Psoas muscle (tissue), 8 donors: ENCODE measurements around the gene ZAR1L. TPM values are rescaled to one million over a fixed set of nuclear protein-coding genes. Genes with fewer than 3 reads are reported as not detected.

Experiments
- ATAC-seq, 4 donors: fragments of 200-7000 bp; cut with Tn5 transposase; one replicate each; pipeline ENCODE4 v1.9.1; 2020; ENCODE audit warnings: moderate library complexity in 3 of 4, mild to moderate bottlenecking in 2 of 4
- DNase-seq, 2 donors: peaks; one replicate each; pipeline ENCODE4 v3.0.0-alpha.2; 2020
- H3K27ac ChIP-seq: fragments of 200-600 bp; one replicate; pipeline ENCODE4 v1.8.0; 2022
- H3K27me3 ChIP-seq, 3 donors: fragments of 200-600 bp in 1 of 3; one replicate each; pipeline versions ENCODE4 v1.6.1 to v1.8.0; 2013 to 2022; ENCODE audit warnings: low read length in 2 of 3, mild to moderate bottlenecking in 2 of 3, moderate library complexity in 1 of 3; ENCODE audit not compliant: insufficient read depth in 3 of 3
- H3K36me3 ChIP-seq, 2 donors: fragments of 200-600 bp in 1 of 2; one replicate each; pipeline versions ENCODE4 v1.6.1 to v1.8.0; 2013 to 2022; ENCODE audit warnings: low read depth in 1 of 2, mild to moderate bottlenecking in 1 of 2, moderate library complexity in 1 of 2; ENCODE audit not compliant: insufficient read depth in 1 of 2
- H3K4me1 ChIP-seq: fragments of 200-600 bp; one replicate; pipeline ENCODE4 v1.8.0; 2022
- H3K4me3 ChIP-seq: fragments of 200-600 bp; one replicate; pipeline ENCODE4 v1.8.0; 2022; ENCODE audit warnings: mild to moderate bottlenecking
- H3K9me3 ChIP-seq: fragments of 200-600 bp; one replicate; pipeline ENCODE4 v1.8.0; 2022
- CTCF ChIP-seq: fragments of 200-600 bp; IDR thresholded peaks from one replicate; pipeline ENCODE4 v1.8.0; 2022; ENCODE audit warnings: antibody characterized with exemption
- WGBS, 3 donors: extraction: QIAGEN DNeasy Blood & Tissue Kit; methylation state at CpG; one replicate each; pipeline versions ENCODE4 v1.1.6 to v1.1.7; 2013; 5-methylcytosine and 5-hydroxymethylcytosine counted together
- intact Hi-C, 2 donors: fragments of 100-400 bp; cut with DNase I; formaldehyde crosslinking; loops; one replicate each; pipeline versions ENCODE4 v1.11.0 to v1.14.2; 2022
- polyA plus RNA-seq, 3 donors: library from polyadenylated mRNA; stranded (reverse); fragments of 200-250 nt; gene quantifications; one replicate each; pipeline ENCODE4 v1.2.3, GENCODE V29; 2013
- total RNA-seq, 4 donors: library from RNA; stranded (reverse); fragmentation: NEBNext Ultra II Directional in 2 of 4; extraction: Animal tissue kit (Norgen Biotek cat#: 25700) in 2 of 4; gene quantifications; one replicate each; pipeline versions ENCODE4 v1.2.1 to v1.2.4, GENCODE V29; 2021 to 2023
- donor health status: healthy with polysubstance abuse.
- donor health status: DM: no; HTN: no; CAD: no; lungs with moderate emphysema.
- donor health status: Bipolar disorder and iron deficiency.
- donor health status: healthy.
- donor health status: DM: yes; HTN: yes; CAD: no.
- donor health status: DM: no; HTN: no; CAD: no.
- donor health status: DM: no; HTN: no; CAD: no.
- donor health status: DM: yes; HTN: yes; CAD: no.

The ZAR1L gene
- total and polyA plus RNA-seq, 7 donors, result not detected

GRCh38 chr13:32314271-32315237 lies 609 bp downstream of the ZAR1L start:
- Histone ChIP-seq H3K27me3 (no peaks in the 10 kb centered on the region), H3K36me3 (no peaks in the 10 kb centered on the region), H3K4me1 (no peaks in the 10 kb centered on the region), H3K4me3 (peak overlapping the region; percentile 73), H3K9me3 (no peaks in the 10 kb centered on the region), H3K27ac (peak overlapping the region; percentile 89)
- 71 to 75% (median 74%) methylated on average over 32 of the region's 32 CpGs for WGBS, 3 donors
- intact Hi-C loops, result loop anchor here (5.0 to 10.0 kb wide), 4 partner anchors 297 to 407 kb away; no protein-coding TSS in a partner anchor
- peak; percentile 34 to 57 for DNase-seq
- no peak for TF ChIP-seq CTCF
- ATAC-seq, result peak; percentile 25 to 58 (median 40)

- H3K4me3 ChIP-seq, result no peak overlapping the region
- TF ChIP-seq CTCF, result no peak
- DNase-seq, result peak in 1 of 2 donors; percentile 49
- no peak for ATAC-seq
- H3K36me3 ChIP-seq, result no peaks in the 10 kb centered on the region
- no peaks in the 10 kb centered on the region for H3K9me3 ChIP-seq
- H3K27ac ChIP-seq, result no peak overlapping the region
- intact Hi-C loops, result loop anchor here (2.0 to 10.0 kb wide), 5 partner anchors 65 to 404 kb away; no protein-coding TSS in a partner anchor
- H3K27me3 ChIP-seq, result no peaks in the 10 kb centered on the region
- no peaks in the 10 kb centered on the region for H3K4me1 ChIP-seq
- WGBS, 3 donors, result 88 to 91% (median 90%) methylated on average over 25 to 36 of the region's 36 CpGs
Measured at GRCh38 chr13:32311188-32311897, 3.8 kb downstream of the ZAR1L start.

- DNase-seq (no peak), ATAC-seq (peak; percentile 60 to 78 (median 71))
- Histone ChIP-seq H3K27ac (no peak overlapping the region), H3K4me1 (peaks cover 3% of the 10 kb centered on the region), H3K36me3 (no peaks in the 10 kb centered on the region), H3K27me3 (no peaks in the 10 kb centered on the region), H3K4me3 (peak overlapping the region; percentile 44), H3K9me3 (no peaks in the 10 kb centered on the region)
- TF ChIP-seq CTCF, result peak; percentile 74
- intact Hi-C loops, result loop anchor here (2.0 to 10.0 kb wide), 5 partner anchors 63 to 403 kb away; no protein-coding TSS in a partner anchor
- 41 to 44% (median 43%) methylated on average over 12 of the region's 12 CpGs for WGBS, 3 donors
Measured at GRCh38 chr13:32310134-32310706, 4.9 kb downstream of the ZAR1L start.

GRCh38 chr13:32309312-32310133 lies 5.6 kb downstream of the ZAR1L start:
- Histone ChIP-seq H3K27me3 (no peaks in the 10 kb centered on the region), H3K36me3 (no peaks in the 10 kb centered on the region), H3K4me1 (peaks cover 3% of the 10 kb centered on the region), H3K4me3 (peak overlapping the region; percentile 44), H3K9me3 (no peaks in the 10 kb centered on the region), H3K27ac (no peak overlapping the region)
- intact Hi-C loops, result loop anchor here (2.0 to 10.0 kb wide), 5 partner anchors 63 to 402 kb away; no protein-coding TSS in a partner anchor
- DNase-seq (no peak), ATAC-seq (peak in 2 of 4 donors; percentile 44 to 51)
- WGBS, 3 donors, result 49 to 53% (median 50%) methylated on average over 10 of the region's 10 CpGs
- TF ChIP-seq CTCF, result no peak
